Vagina (tissue), 2 donors: ENCODE data around the gene MACROD2.

ENCODE experiments used
- POLR2A ChIP-seq, 2 donors: fragments of 450-650 bp; IDR thresholded peaks; one replicate each; pipeline ENCODE4 v1.6.1; 2017; ENCODE audit warnings: antibody characterized with exemption in 2 of 2, mild to moderate bottlenecking in 2 of 2, moderate library complexity in 2 of 2
- TF ChIP-seq, protein P1 (sequence below), 3 experiments: fragments of 450-650 bp in 2 of 3; fragments of 200-600 bp in 1 of 3; sonication (generic) in 1 of 3; IDR thresholded peaks; one replicate each; pipeline ENCODE4 v1.5.1; 2017 to 2019; ENCODE audit warnings: antibody characterized with exemption in 3 of 3, mild to moderate bottlenecking in 2 of 3, moderate library complexity in 2 of 3

DNA sequence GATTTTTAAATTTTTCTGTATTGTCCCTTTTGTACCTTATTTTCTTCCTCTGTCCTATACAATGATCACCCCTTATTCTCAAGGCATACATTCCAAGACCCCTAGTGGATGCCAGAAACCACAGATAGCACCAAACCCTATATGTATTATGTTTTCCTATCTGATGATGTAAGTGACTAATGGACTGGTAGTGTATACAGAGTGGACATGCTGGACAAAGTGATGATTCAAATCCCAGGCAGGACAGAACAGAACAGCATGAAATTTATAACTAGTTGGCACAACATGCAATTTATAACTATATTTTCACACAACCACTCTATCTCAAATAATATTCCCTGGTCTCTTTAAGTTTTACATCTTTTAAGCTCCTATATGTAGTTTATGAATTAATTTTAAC lies 547.7 kb downstream of the MACROD2 start:
- TF ChIP-seq, protein P1, sequence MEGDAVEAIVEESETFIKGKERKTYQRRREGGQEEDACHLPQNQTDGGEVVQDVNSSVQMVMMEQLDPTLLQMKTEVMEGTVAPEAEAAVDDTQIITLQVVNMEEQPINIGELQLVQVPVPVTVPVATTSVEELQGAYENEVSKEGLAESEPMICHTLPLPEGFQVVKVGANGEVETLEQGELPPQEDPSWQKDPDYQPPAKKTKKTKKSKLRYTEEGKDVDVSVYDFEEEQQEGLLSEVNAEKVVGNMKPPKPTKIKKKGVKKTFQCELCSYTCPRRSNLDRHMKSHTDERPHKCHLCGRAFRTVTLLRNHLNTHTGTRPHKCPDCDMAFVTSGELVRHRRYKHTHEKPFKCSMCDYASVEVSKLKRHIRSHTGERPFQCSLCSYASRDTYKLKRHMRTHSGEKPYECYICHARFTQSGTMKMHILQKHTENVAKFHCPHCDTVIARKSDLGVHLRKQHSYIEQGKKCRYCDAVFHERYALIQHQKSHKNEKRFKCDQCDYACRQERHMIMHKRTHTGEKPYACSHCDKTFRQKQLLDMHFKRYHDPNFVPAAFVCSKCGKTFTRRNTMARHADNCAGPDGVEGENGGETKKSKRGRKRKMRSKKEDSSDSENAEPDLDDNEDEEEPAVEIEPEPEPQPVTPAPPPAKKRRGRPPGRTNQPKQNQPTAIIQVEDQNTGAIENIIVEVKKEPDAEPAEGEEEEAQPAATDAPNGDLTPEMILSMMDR (IDR thresholded peaks at IDR 0.05) = no peak
- no peak for TF ChIP-seq POLR2A (IDR thresholded peaks at IDR 0.05)
